ENCODE results near the gene SNRNP48.

DNA sequence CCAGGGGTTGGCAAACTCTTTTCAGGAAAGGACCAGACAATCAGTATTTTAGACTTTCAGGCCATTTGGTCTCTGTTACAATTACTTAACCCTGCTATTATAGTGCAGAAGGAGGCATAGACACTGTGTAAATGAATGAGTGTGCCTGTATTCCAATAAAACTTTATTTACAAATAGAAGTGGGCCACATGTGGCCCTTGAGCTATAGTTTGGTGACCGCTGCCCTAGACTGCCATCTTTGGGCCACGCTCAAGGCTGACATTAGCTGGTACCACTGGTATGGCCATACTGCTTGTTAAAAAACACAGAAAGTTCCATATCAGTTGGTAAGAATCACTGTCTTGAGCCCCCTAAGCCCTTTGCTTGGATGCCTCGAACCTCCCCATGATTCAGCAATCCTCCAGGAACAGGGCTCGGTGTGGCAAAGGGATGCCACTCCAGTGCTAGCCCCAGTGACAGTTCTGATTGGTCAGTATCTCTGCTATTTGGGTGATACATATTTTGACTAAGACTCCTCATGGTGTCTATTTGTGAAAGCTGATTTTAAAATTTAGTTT lies 23.3 kb upstream of the SNRNP48 start:
- TF ChIP-seq CTCF (IDR thresholded peaks at IDR 0.05) (no peak), SIN3A (IDR thresholded peaks at IDR 0.05; ENCODE audit: borderline replicate concordance, low read depth, low read length) (no peak), TAF1 (IDR thresholded peaks at IDR 0.05; ENCODE audit: borderline replicate concordance, low read depth, low read length) (no peak), EZH2phosphoT487 (IDR thresholded peaks at IDR 0.05; ENCODE audit: borderline replicate concordance, low read depth) (no peak), RAD21 (IDR thresholded peaks at IDR 0.05; ENCODE audit: low read length) (no peak), NRF1 (IDR thresholded peaks at IDR 0.05; ENCODE audit: low read depth, low read length) (no peak), FOXM1 (IDR thresholded peaks at IDR 0.05; ENCODE audit: low read depth) (no peak), POLR2AphosphoS5 (IDR thresholded peaks at IDR 0.05; ENCODE audit: low read depth, low read length) (no peak), JUND (IDR thresholded peaks at IDR 0.05) (no peak), USF2 (IDR thresholded peaks at IDR 0.05; ENCODE audit: borderline replicate concordance, low read depth, low read length) (no peak)
- TF ChIP-seq, protein P1, sequence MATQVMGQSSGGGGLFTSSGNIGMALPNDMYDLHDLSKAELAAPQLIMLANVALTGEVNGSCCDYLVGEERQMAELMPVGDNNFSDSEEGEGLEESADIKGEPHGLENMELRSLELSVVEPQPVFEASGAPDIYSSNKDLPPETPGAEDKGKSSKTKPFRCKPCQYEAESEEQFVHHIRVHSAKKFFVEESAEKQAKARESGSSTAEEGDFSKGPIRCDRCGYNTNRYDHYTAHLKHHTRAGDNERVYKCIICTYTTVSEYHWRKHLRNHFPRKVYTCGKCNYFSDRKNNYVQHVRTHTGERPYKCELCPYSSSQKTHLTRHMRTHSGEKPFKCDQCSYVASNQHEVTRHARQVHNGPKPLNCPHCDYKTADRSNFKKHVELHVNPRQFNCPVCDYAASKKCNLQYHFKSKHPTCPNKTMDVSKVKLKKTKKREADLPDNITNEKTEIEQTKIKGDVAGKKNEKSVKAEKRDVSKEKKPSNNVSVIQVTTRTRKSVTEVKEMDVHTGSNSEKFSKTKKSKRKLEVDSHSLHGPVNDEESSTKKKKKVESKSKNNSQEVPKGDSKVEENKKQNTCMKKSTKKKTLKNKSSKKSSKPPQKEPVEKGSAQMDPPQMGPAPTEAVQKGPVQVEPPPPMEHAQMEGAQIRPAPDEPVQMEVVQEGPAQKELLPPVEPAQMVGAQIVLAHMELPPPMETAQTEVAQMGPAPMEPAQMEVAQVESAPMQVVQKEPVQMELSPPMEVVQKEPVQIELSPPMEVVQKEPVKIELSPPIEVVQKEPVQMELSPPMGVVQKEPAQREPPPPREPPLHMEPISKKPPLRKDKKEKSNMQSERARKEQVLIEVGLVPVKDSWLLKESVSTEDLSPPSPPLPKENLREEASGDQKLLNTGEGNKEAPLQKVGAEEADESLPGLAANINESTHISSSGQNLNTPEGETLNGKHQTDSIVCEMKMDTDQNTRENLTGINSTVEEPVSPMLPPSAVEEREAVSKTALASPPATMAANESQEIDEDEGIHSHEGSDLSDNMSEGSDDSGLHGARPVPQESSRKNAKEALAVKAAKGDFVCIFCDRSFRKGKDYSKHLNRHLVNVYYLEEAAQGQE (IDR thresholded peaks at IDR 0.05; ENCODE audit: low read depth, low read length): no peak

Measured in SK-N-SH (cell line).